Osteoblast (primary cell): Measurements from ENCODE around the gene CMTM3. TPM values are rescaled to one million over a fixed set of nuclear protein-coding genes. Genes with fewer than 3 reads are reported as not detected.

Experiments used
- DNase-seq: peaks from one replicate; pipeline ENCODE4 v3.0.0; 2011; ENCODE audit warnings: low spot score, mixed read lengths; ENCODE audit not compliant: insufficient read length; ENCODE audit errors: missing footprints
- H2AFZ ChIP-seq: 2 replicates; pipeline ENCODE4 v1.6.0; 2011; ENCODE audit warnings: mild to moderate bottlenecking, low read length
- H3K27ac ChIP-seq: 2 replicates; pipeline ENCODE4 v1.5.1; 2011; ENCODE audit warnings: mild to moderate bottlenecking, low read depth, low read length, moderate library complexity
- H3K27me3 ChIP-seq: 2 replicates; pipeline ENCODE4 v1.6.0; 2012; ENCODE audit warnings: mild to moderate bottlenecking, control low read depth, inconsistent platforms, low read length, moderate library complexity; ENCODE audit not compliant: insufficient read depth
- H3K36me3 ChIP-seq: 2 replicates; pipeline ENCODE4 v1.5.1; 2011; ENCODE audit warnings: mild to moderate bottlenecking, low read length, control low read depth, moderate library complexity; ENCODE audit not compliant: insufficient read depth
- H3K4me1 ChIP-seq: 2 replicates; pipeline ENCODE4 v1.5.1; 2011; ENCODE audit warnings: mild to moderate bottlenecking, low read length, control low read depth, moderate library complexity; ENCODE audit not compliant: insufficient read depth
- H3K4me2 ChIP-seq: 2 replicates; pipeline ENCODE4 v1.6.0; 2011; ENCODE audit warnings: mild to moderate bottlenecking, low read length; ENCODE audit not compliant: insufficient read depth
- H3K4me3 ChIP-seq: fragments of 200-600 bp; sonication (generic); 3 replicates; pipeline ENCODE4 v1.5.1; 2012; ENCODE audit warnings: mild to moderate bottlenecking, low read length, inconsistent platforms; ENCODE audit not compliant: insufficient read depth
- H3K79me2 ChIP-seq: 2 replicates; pipeline ENCODE4 v1.6.0; 2012; ENCODE audit warnings: mild to moderate bottlenecking, low read length, control low read depth, inconsistent platforms; ENCODE audit not compliant: insufficient read depth
- H3K9me3 ChIP-seq: 2 replicates; pipeline ENCODE4 v1.5.1; 2011; ENCODE audit warnings: low read depth, low read length, control low read depth
- H4K20me1 ChIP-seq: 2 replicates; pipeline ENCODE4 v1.6.0; 2012; ENCODE audit warnings: mild to moderate bottlenecking, low read length, control low read depth; ENCODE audit not compliant: insufficient read depth
- total RNA-seq: library from RNA; depleted of rRNA; stranded (reverse); fragments of >200 nt; gene quantifications from 2 replicates; pipeline ENCODE4 v1.2.3, GENCODE V29; 2012
- TF ChIP-seq, protein P1 (sequence below): IDR thresholded peaks from 2 replicates; pipeline ENCODE4 v1.5.1; 2011; ENCODE audit warnings: mild to moderate bottlenecking, low read depth, low read length, moderate library complexity; ENCODE audit errors: extremely low read depth

CMTM3 gene
- total RNA-seq, 1 donor, result 24.6 TPM

DNA sequence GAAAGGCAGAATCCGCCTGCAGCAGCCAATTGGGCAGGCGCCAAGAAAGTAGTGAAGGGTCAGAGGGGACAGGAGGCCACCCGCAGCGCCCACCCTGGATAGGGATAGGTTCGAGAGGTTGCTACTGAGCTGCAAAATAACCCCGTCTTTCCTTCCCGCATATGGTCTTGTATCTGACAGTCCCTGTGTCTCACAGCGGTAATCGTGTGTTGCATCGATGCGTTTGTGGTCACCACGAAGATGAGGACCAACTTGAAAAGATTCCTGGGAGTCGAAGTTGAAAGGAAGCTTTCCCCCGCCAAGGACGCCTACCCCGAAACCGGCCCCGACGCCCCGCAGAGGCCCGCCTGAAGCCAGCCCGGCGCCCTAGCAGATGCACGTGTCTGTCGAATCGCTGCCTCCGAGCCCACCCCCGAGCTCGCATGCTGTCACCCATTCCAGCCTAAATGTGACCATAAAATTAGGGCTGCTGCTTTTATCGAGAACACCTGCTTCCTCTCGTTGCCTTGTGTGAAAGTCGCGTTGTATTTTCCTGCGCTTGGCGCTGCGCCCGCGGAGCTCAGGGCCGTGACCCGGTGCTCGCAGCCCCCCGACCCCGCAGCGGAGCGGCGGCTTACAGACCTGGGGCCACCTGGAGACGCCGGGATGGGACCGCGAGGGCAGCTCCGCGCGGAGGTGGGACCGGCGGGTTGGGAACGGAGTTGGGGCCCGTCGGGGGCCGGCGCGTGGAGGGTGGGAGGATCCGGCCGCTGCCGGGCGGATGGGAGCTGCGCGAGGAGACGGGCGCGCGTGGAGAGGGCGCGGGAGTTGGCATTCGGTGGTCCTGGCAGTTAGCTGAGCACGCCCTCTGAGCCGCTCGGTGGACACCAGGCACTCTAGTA is 25.6 kb upstream of the CMTM3 start, which contains the start of gene CMTM2:
Gene CMTM2, plus strand, starts transcription at position 813 of the 881 bp plus-strand sequence. CDS start 145 bp downstream, outside the sequence.
- Histone ChIP-seq H3K4me1 (peaks cover 26% of the 10 kb centered on the region), H4K20me1 (no peaks in the 10 kb centered on the region), H3K79me2 (no peaks in the 10 kb centered on the region), H3K27me3 (peaks cover 7% of the 10 kb centered on the region), H2AFZ (peak within 1 kb of the TSS; percentile 33), H3K36me3 (no peaks in the 10 kb centered on the region), H3K9me3 (no peaks in the 10 kb centered on the region), H3K4me3 (no peak within 1 kb of the TSS), H3K4me2 (no peak within 1 kb of the TSS), H3K27ac (peak within 1 kb of the TSS; percentile 75)
- no peak for DNase-seq
- TF ChIP-seq, protein P1, sequence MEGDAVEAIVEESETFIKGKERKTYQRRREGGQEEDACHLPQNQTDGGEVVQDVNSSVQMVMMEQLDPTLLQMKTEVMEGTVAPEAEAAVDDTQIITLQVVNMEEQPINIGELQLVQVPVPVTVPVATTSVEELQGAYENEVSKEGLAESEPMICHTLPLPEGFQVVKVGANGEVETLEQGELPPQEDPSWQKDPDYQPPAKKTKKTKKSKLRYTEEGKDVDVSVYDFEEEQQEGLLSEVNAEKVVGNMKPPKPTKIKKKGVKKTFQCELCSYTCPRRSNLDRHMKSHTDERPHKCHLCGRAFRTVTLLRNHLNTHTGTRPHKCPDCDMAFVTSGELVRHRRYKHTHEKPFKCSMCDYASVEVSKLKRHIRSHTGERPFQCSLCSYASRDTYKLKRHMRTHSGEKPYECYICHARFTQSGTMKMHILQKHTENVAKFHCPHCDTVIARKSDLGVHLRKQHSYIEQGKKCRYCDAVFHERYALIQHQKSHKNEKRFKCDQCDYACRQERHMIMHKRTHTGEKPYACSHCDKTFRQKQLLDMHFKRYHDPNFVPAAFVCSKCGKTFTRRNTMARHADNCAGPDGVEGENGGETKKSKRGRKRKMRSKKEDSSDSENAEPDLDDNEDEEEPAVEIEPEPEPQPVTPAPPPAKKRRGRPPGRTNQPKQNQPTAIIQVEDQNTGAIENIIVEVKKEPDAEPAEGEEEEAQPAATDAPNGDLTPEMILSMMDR, result no peak

DNA sequence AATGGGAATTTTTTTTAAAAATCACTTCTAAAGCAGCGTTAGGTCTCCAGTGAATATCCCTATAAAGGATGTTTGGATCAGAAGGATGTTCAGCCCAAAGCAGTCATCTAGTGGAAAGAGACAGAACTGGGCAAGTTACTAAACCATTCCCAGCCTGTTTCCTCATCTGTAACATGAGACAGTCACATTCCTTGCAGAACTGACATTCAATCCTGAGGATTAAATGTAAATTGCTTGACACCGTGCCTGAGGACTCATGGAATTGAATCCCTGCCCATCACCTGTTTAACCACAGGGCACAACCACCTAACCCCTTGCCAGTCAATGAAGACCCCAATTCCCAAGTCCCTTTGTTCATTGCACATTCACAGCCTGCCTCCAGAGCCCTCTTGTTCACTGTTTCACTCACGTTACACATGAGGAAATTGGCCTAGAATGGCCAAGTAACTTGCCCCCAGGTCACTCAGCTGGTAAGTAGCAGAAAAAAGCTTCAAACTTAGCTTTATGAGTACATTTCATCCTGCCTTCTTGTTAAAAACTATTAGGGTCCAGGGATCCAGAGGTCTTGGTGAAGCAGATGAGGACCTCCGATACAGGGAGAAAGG is 23.8 kb upstream of the CMTM3 start:
- no peaks in the 10 kb centered on the region for H3K36me3 ChIP-seq
- H3K9me3 ChIP-seq, result no peaks in the 10 kb centered on the region
- peak overlapping the region; percentile 75 for H3K27ac ChIP-seq
- TF ChIP-seq, protein P1, result peak; percentile 53
- peak; percentile 98 for DNase-seq
- H3K27me3 ChIP-seq, result peaks cover 7% of the 10 kb centered on the region
- no peak overlapping the region for H3K4me3 ChIP-seq
- H4K20me1 ChIP-seq, result no peaks in the 10 kb centered on the region
- H2AFZ ChIP-seq, result peak overlapping the region; percentile 30
- H3K4me1 ChIP-seq, result peaks cover 22% of the 10 kb centered on the region
- H3K79me2 ChIP-seq, result no peaks in the 10 kb centered on the region
- H3K4me2 ChIP-seq, result peak overlapping the region; percentile 40

DNA sequence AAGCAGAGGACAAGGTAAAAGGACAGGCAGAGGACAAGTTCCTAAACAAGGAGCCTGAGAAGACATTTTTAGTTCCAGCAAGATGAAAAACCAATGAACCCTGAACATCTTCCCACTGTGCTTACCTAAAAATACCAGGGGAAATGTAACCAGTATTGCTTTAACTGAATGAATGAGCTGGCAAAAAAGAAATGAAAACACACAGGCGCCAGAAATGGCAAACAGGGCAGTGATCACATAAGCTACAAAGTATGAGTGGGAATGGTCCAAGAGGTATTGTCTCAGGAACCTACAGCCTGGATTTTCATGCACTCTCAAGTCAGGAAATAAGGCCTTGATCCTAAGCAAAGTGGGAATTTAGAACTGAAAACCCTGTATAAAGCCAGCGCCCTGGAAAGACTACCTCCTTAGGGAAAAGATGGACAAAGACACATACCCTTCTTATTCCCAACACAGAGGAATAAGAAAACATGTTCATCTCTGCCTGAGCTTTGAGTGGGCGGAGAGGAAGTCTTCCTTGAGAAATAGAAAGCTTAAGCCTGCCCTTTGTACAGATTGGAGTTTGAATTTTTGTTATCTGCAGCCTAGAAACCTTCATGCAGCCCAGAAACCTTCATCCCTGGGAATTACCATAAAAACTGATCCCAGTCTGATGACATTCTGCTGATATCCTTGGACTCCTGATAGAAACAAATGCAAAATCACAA is 23.1 kb upstream of the CMTM3 start:
- DNase-seq, result peak; percentile 78
- Histone ChIP-seq H2AFZ (no peak overlapping the region), H3K4me1 (peaks cover 22% of the 10 kb centered on the region), H3K9me3 (no peaks in the 10 kb centered on the region), H3K36me3 (no peaks in the 10 kb centered on the region), H3K4me2 (peak overlapping the region; percentile 40), H3K27ac (peak overlapping the region; percentile 75), H3K27me3 (peaks cover 7% of the 10 kb centered on the region), H4K20me1 (no peaks in the 10 kb centered on the region), H3K4me3 (no peak overlapping the region), H3K79me2 (no peaks in the 10 kb centered on the region)
- TF ChIP-seq, protein P1, result no peak
